ENCODE results near the gene OCA2. TPM values are rescaled to one million over a fixed set of nuclear protein-coding genes. Genes with fewer than 3 reads are reported as not detected.

OCA2 gene
- total RNA-seq, 1 experiment from 2014 or later: 0.09 TPM

DNA sequence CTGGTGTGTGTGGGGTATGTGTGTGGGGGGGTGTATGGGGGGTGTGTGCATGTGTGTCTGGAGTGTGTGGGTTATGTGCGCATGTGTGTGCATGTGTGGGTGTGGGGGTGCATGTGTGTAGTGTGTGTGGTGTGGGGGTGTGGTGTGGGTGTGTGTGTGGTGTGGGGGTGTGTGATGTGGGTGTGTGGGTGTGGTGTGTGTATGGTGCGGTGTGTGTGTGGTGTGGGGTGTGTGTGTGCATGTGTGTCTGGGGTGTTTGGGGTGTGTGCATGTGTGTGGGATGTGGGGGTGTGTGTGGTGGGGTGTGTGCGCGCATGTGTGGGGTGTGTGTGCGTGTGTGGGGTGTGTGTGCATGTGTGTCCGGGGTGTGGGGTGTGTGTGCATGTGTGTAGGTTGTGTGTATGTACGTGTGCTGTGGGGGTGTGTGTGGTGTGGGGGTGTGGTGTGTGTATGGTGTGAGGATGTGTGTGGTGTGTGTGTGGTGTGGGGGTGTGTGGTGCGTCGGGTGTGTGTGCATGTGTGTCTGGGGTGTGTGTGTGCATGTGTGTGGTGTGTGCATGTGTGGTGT is 6.2 kb upstream of the OCA2 start:
- H3K27ac ChIP-seq (ENCODE audit: low read depth, low read length, poor library complexity, severe bottlenecking): no peak overlapping the region
- H3K4me3 ChIP-seq (ENCODE audit: low read depth, low read length, poor library complexity, severe bottlenecking): no peak overlapping the region
- CTCF ChIA-PET: no interaction called here
- peaks cover 8% of the 10 kb centered on the region for H3K4me1 ChIP-seq (ENCODE audit: insufficient read depth, low read length, poor library complexity, severe bottlenecking)
- no peaks in the 10 kb centered on the region for H3K9me3 ChIP-seq (ENCODE audit: low read depth, low read length, poor library complexity, severe bottlenecking)
- H3K36me3 ChIP-seq (ENCODE audit: insufficient read depth, low read length, poor library complexity, severe bottlenecking): no peaks in the 10 kb centered on the region
- intact Hi-C loops (cut with micrococcal nuclease; ENCODE audit: unreplicated experiment): no loop called here
- POLR2A ChIA-PET (ENCODE audit: low non-redundant PET): no interaction called here
- TF ChIP-seq, protein P1, sequence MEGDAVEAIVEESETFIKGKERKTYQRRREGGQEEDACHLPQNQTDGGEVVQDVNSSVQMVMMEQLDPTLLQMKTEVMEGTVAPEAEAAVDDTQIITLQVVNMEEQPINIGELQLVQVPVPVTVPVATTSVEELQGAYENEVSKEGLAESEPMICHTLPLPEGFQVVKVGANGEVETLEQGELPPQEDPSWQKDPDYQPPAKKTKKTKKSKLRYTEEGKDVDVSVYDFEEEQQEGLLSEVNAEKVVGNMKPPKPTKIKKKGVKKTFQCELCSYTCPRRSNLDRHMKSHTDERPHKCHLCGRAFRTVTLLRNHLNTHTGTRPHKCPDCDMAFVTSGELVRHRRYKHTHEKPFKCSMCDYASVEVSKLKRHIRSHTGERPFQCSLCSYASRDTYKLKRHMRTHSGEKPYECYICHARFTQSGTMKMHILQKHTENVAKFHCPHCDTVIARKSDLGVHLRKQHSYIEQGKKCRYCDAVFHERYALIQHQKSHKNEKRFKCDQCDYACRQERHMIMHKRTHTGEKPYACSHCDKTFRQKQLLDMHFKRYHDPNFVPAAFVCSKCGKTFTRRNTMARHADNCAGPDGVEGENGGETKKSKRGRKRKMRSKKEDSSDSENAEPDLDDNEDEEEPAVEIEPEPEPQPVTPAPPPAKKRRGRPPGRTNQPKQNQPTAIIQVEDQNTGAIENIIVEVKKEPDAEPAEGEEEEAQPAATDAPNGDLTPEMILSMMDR (conservative IDR thresholded peaks at IDR 0.05; ENCODE audit: low read depth, low read length): no peak
- no peak for TF ChIP-seq EZH2 (IDR thresholded peaks at IDR 0.05; ENCODE audit: borderline replicate concordance, low read depth, low read length, poor library complexity, severe bottlenecking)
- no TSS peak for BruUV-seq (replicated peaks)
- DNase-seq (ENCODE audit: low spot score): no peak
- H3K27me3 ChIP-seq (replicated peaks; ENCODE audit: insufficient read depth, low read depth, low read length, poor library complexity): no peaks in the 10 kb centered on the region

DNA sequence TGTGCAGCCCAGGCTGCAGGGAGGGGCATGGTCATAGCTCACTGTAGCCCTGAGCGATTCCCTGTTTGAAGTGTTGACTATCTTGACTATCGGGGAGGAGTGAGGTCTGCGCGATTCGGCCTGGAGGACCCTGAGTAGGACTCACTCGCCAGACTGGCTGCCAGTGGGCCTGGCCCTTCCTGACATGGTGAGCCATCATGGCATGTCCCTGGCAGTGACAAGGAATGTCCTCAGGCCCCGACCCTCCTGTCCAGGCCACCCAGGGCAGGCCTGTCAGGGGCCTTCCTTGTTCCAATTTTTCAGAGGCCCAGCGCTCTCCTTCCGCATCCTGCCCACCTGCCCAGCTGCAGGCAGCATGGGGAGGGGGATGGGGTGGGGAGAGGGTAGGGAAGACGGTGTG is 5.2 kb upstream of the OCA2 start:
- H3K9me3 ChIP-seq (ENCODE audit: low read depth, low read length, poor library complexity, severe bottlenecking): no peaks in the 10 kb centered on the region
- TF ChIP-seq, protein P1 (conservative IDR thresholded peaks at IDR 0.05; ENCODE audit: low read depth, low read length): no peak
- TF ChIP-seq EZH2 (IDR thresholded peaks at IDR 0.05; ENCODE audit: borderline replicate concordance, low read depth, low read length, poor library complexity, severe bottlenecking): no peak
- ChIA-PET CTCF (no interaction called here), POLR2A (ENCODE audit: low non-redundant PET) (no interaction called here)
- no peak for DNase-seq (ENCODE audit: low spot score)
- BruUV-seq (replicated peaks): no TSS peak
- intact Hi-C loops (cut with micrococcal nuclease; ENCODE audit: unreplicated experiment): no loop called here
- H3K4me1 ChIP-seq (ENCODE audit: insufficient read depth, low read length, poor library complexity, severe bottlenecking): peaks cover 8% of the 10 kb centered on the region
- no peak overlapping the region for H3K4me3 ChIP-seq (ENCODE audit: low read depth, low read length, poor library complexity, severe bottlenecking)
- no peaks in the 10 kb centered on the region for H3K36me3 ChIP-seq (ENCODE audit: insufficient read depth, low read length, poor library complexity, severe bottlenecking)
- H3K27ac ChIP-seq (ENCODE audit: low read depth, low read length, poor library complexity, severe bottlenecking): no peak overlapping the region
- no peaks in the 10 kb centered on the region for H3K27me3 ChIP-seq (replicated peaks; ENCODE audit: insufficient read depth, low read depth, low read length, poor library complexity)

DNA sequence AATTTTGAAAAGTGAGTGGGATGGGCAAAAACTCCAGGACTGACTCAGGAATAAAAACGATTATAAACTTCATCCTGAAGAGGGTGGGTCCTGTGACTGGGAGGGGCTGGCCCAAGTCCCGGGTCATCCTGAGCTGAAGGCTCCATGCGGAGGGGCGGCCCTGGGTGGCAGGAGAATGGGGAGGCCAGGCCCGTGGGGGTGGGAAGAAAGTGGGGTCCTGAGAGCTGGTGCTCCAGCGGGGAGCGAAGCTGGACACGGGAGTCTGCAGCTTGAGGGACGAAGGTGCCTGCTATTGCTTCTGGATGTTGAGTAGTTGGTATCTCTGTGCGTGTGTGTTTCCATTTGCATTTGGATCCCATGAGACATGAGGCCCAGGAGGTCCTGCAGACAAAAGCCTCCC is 4.7 kb upstream of the OCA2 start:
- CTCF ChIA-PET: no interaction called here
- no peak overlapping the region for H3K27ac ChIP-seq (ENCODE audit: low read depth, low read length, poor library complexity, severe bottlenecking)
- TF ChIP-seq, protein P1 (conservative IDR thresholded peaks at IDR 0.05; ENCODE audit: low read depth, low read length): no peak
- no peak for TF ChIP-seq EZH2 (IDR thresholded peaks at IDR 0.05; ENCODE audit: borderline replicate concordance, low read depth, low read length, poor library complexity, severe bottlenecking)
- H3K9me3 ChIP-seq (ENCODE audit: low read depth, low read length, poor library complexity, severe bottlenecking): no peaks in the 10 kb centered on the region
- no peaks in the 10 kb centered on the region for H3K36me3 ChIP-seq (ENCODE audit: insufficient read depth, low read length, poor library complexity, severe bottlenecking)
- no peaks in the 10 kb centered on the region for H3K27me3 ChIP-seq (replicated peaks; ENCODE audit: insufficient read depth, low read depth, low read length, poor library complexity)
- intact Hi-C loops (cut with micrococcal nuclease; ENCODE audit: unreplicated experiment): no loop called here
- H3K4me1 ChIP-seq (ENCODE audit: insufficient read depth, low read length, poor library complexity, severe bottlenecking): peaks cover 9% of the 10 kb centered on the region
- POLR2A ChIA-PET (ENCODE audit: low non-redundant PET): no interaction called here
- H3K4me3 ChIP-seq (ENCODE audit: low read depth, low read length, poor library complexity, severe bottlenecking): no peak overlapping the region
- DNase-seq (ENCODE audit: low spot score): no peak
- no TSS peak for BruUV-seq (replicated peaks)
